IMR-90 (cell line): ENCODE results near the gene CPLX3. TPM values are rescaled to one million over a fixed set of nuclear protein-coding genes. Genes with fewer than 3 reads are reported as not detected.

ENCODE experiments used
- ATAC-seq: fragments of 200-7000 bp; cut with Tn5 transposase; 2 replicates; pipeline ENCODE4 v1.9.1; 2020; ENCODE audit warnings: low read depth, mild to moderate bottlenecking, moderate library complexity
- BruUV-seq: library from RNA; stranded (reverse); fragments of 400-500 nt; replicated peaks from 2 replicates; lab custom pipeline; 2021; lab: Mats Ljungman, UMichigan
- CTCF ChIA-PET: fragments of 300-600 bp; formaldehyde crosslinking; extraction: SDS; loops from one replicate; lab custom pipeline; 2021; ENCODE audit warnings: antibody characterized with exemption; lab: Yijun Ruan, JAX
- POLR2A ChIA-PET: fragments of 300-600 bp; sonication (Branson Sonifier 250); formaldehyde crosslinking; loops from one replicate; lab custom pipeline; 2022; ENCODE audit warnings: antibody characterized with exemption; ENCODE audit not compliant: unreplicated experiment; lab: Charles Lee
- DNase-seq: peaks from one replicate; pipeline ENCODE4 v3.0.0; 2013
- H2AFZ ChIP-seq: replicated peaks from 2 replicates; pipeline ENCODE3; 2013; ENCODE audit warnings: low read length, mild to moderate bottlenecking; ENCODE audit not compliant: poor library complexity
- H2AK5ac ChIP-seq: 2 replicates; pipeline ENCODE4 v1.6.1; 2013; ENCODE audit warnings: low read depth, low read length, inconsistent platforms
- H2AK9ac ChIP-seq: replicated peaks from 2 replicates; pipeline ENCODE3; 2013; ENCODE audit warnings: mild to moderate bottlenecking, low read depth, low read length, moderate library complexity; ENCODE audit not compliant: poor library complexity
- H2BK120ac ChIP-seq: 2 replicates; pipeline ENCODE4 v1.6.1; 2013; ENCODE audit warnings: low read depth, low read length, inconsistent platforms
- H2BK15ac ChIP-seq: 3 replicates; pipeline ENCODE4 v1.6.1; 2013; ENCODE audit warnings: low read depth, low read length, inconsistent platforms
- H2BK20ac ChIP-seq: 2 replicates; pipeline ENCODE4 v1.6.1; 2013; ENCODE audit warnings: low read depth, mild to moderate bottlenecking, inconsistent platforms, low read length, moderate library complexity
- H2BK5ac ChIP-seq: 2 replicates; pipeline ENCODE4 v1.6.1; 2013; ENCODE audit warnings: mild to moderate bottlenecking, low read depth, low read length, inconsistent platforms; ENCODE audit not compliant: poor library complexity, severe bottlenecking
- H3K14ac ChIP-seq: replicated peaks from 2 replicates; pipeline ENCODE4 v1.6.1; 2013; ENCODE audit warnings: low read depth, low read length, inconsistent platforms
- H3K18ac ChIP-seq: 2 replicates; pipeline ENCODE4 v1.6.1; 2013; ENCODE audit warnings: low read depth, low read length, control low read depth
- H3K23ac ChIP-seq: 2 replicates; pipeline ENCODE4 v1.6.1; 2013; ENCODE audit warnings: low read depth, low read length, inconsistent platforms
- H3K27ac ChIP-seq: 2 replicates; pipeline ENCODE4 v1.5.1; 2013; ENCODE audit warnings: mild to moderate bottlenecking, control low read depth, low read length; ENCODE audit not compliant: insufficient read depth
- H3K27me3 ChIP-seq: 2 replicates; pipeline ENCODE4 v1.6.1; 2013; ENCODE audit warnings: low read length; ENCODE audit not compliant: control insufficient read depth, insufficient read depth
- H3K36me3 ChIP-seq: 2 replicates; pipeline ENCODE4 v1.6.1; 2013; ENCODE audit warnings: low read length, mixed read lengths; ENCODE audit not compliant: control insufficient read depth, insufficient read depth
- H3K4ac ChIP-seq: 2 replicates; pipeline ENCODE4 v1.6.1; 2013; ENCODE audit warnings: low read depth, low read length, inconsistent platforms
- H3K4me1 ChIP-seq: 2 replicates; pipeline ENCODE4 v1.6.1; 2013; ENCODE audit warnings: low read length, mixed read lengths; ENCODE audit not compliant: control insufficient read depth, insufficient read depth
- H3K4me2 ChIP-seq: 2 replicates; pipeline ENCODE4 v1.6.1; 2013; ENCODE audit warnings: low read depth, mild to moderate bottlenecking, control low read depth, low read length, moderate library complexity
- H3K4me3 ChIP-seq: 2 replicates; pipeline ENCODE4 v1.5.1; 2013; ENCODE audit warnings: low read depth, mild to moderate bottlenecking, control low read depth, low read length, moderate library complexity; ENCODE audit not compliant: insufficient read depth
- H3K56ac ChIP-seq: 2 replicates; pipeline ENCODE4 v1.6.1; 2013; ENCODE audit warnings: low read length, inconsistent platforms; ENCODE audit not compliant: insufficient read depth; ENCODE audit errors: extremely low read depth
- H3K79me1 ChIP-seq, 2 experiments: 2 replicates each; pipeline ENCODE4 v1.6.1; 2013; ENCODE audit warnings: low read length in 2 of 2, inconsistent platforms in 1 of 2, low read depth in 1 of 2
- H3K9ac ChIP-seq: 2 replicates; pipeline ENCODE4 v1.6.1; 2013; ENCODE audit warnings: low read depth, low read length, control low read depth
- H3K9me1 ChIP-seq: 2 replicates; pipeline ENCODE4 v1.6.1; 2013; ENCODE audit warnings: low read length, inconsistent platforms; ENCODE audit not compliant: insufficient read depth
- H3K9me3 ChIP-seq: 2 replicates; pipeline ENCODE4 v1.6.1; 2013; ENCODE audit warnings: low read length; ENCODE audit not compliant: control insufficient read depth, insufficient read depth
- H4K20me1 ChIP-seq: 2 replicates; pipeline ENCODE4 v1.6.1; 2013; ENCODE audit warnings: low read length, inconsistent platforms; ENCODE audit not compliant: insufficient read depth
- H4K5ac ChIP-seq: 2 replicates; pipeline ENCODE4 v1.6.1; 2013; ENCODE audit warnings: mild to moderate bottlenecking, low read depth, low read length, control low read depth
- H4K8ac ChIP-seq, 2 experiments: 2 replicates each; pipeline ENCODE4 v1.6.1; 2013; ENCODE audit warnings: low read depth in 2 of 2, low read length in 2 of 2, control low read depth in 1 of 2, inconsistent platforms in 1 of 2
- H4K91ac ChIP-seq: 2 replicates; pipeline ENCODE4 v1.6.1; 2013; ENCODE audit warnings: low read depth, low read length, inconsistent platforms; ENCODE audit not compliant: insufficient read depth
- FOS ChIP-seq: fragments of 150-350 bp; IDR thresholded peaks from 2 replicates; pipeline ENCODE4 v1.6.1; 2016; ENCODE audit warnings: low read depth, low read length
- RAD21 ChIP-seq: IDR thresholded peaks from 2 replicates; pipeline ENCODE4 v1.6.1; 2012; ENCODE audit warnings: low read length, improper control_type of control experiment
- WGBS, 2 experiments: methylation state at CpG; one replicate each; pipeline versions ENCODE4 v1.1.5 to v1.1.7; 2013; ENCODE audit warnings: missing lambda C conversion rate in 2 of 2; ENCODE audit not compliant: insufficient read length in 1 of 2; ENCODE audit errors: extremely low coverage in 2 of 2; 5-methylcytosine and 5-hydroxymethylcytosine counted together
- dilution Hi-C: fragments of 300-500 bp; cut with HindIII; formaldehyde crosslinking; loops from one replicate; pipeline ENCODE4 v1.14.3; 2018; ENCODE audit warnings: low sequenced_read_pairs; ENCODE audit not compliant: unreplicated experiment
- in situ Hi-C: fragments of 300-500 bp; cut with MboI; formaldehyde crosslinking; loops from 3 replicates; pipeline ENCODE4 v1.14.3; 2019; ENCODE audit warnings: low sequenced_read_pairs, inconsistent platforms, mixed read lengths
- intact Hi-C: fragments of 100-400 bp; cut with micrococcal nuclease; formaldehyde crosslinking; loops from 2 replicates; pipeline ENCODE4 v1.10.0; 2022
- polyA plus RNA-seq, 3 experiments: library from polyadenylated mRNA; depleted of rRNA; stranded (reverse); fragments of >200 nt; gene quantifications; 2 replicates each; pipeline ENCODE4 v1.2.3, GENCODE V29; 2012; ENCODE audit warnings: low replicate concordance in 1 of 3
- total RNA-seq: library from RNA; depleted of rRNA; stranded (reverse); fragments of >200 nt; gene quantifications from 2 replicates; pipeline ENCODE4 v1.2.3, GENCODE V29; 2012

Gene CPLX3
- total and polyA plus RNA-seq, 2 of the 4 experiments (the other 2 are of a cell fraction): not detected

GRCh38 chr15:74821091-74821789, 5.2 kb upstream of the CPLX3 start:
- CTCF ChIA-PET: no interaction called here
- Histone ChIP-seq H4K5ac (no peak overlapping the region), H4K20me1 (peaks cover 4% of the 10 kb centered on the region; the same call in 1 of the 2 replicates), H3K4me3 (no peak overlapping the region), H2AFZ (no peak overlapping the region), H3K36me3 (no peaks in the 10 kb centered on the region), H3K27me3 (peaks cover 49% of the 10 kb centered on the region), H2BK5ac (no peak overlapping the region), H4K91ac (no peak overlapping the region), H2BK15ac (no peak overlapping the region), H3K9ac (no peak overlapping the region), H2AK9ac (no peak overlapping the region), H3K23ac (no peak overlapping the region), H3K18ac (no peak overlapping the region), H3K79me1 (no peaks in the 10 kb centered on the region), H3K9me3 (no peaks in the 10 kb centered on the region), H2BK120ac (no peak overlapping the region), H3K56ac (no peak overlapping the region), H3K9me1 (0 out of 2 replicates have a peak, but pooled peaks cover 4% of the 10 kb centered on the region), H2AK5ac (no peak overlapping the region), H4K8ac (no peak overlapping the region), H3K4ac (no peak overlapping the region), H3K4me1 (no peaks in the 10 kb centered on the region), H3K14ac (no peak overlapping the region), H2BK20ac (no peak overlapping the region), H3K27ac (no peak overlapping the region), H3K4me2 (no peak overlapping the region)
- no TSS peak for BruUV-seq
- POLR2A ChIA-PET: no interaction called here
- ATAC-seq (no peak), DNase-seq (no peak)
- in situ Hi-C loops (no loop called here), dilution Hi-C loops (no loop called here), intact Hi-C loops (no loop called here)
- 46% methylated on average over 6 of the region's 11 CpGs; no CpG with 5 or more reads in 1 of the 2 experiments for WGBS, 2 experiments
- TF ChIP-seq FOS (no peak), RAD21 (no peak)
